Measurements from ENCODE around the gene STK16. TPM values are rescaled to one million over a fixed set of nuclear protein-coding genes. Genes with fewer than 3 reads are reported as not detected.

Gene STK16
- total and polyA plus RNA-seq, 2 of the 13 experiments (the other 11 are each of a cell fraction or from before 2014, with no cell fraction given), result 28.0 to 50.9 TPM

DNA sequence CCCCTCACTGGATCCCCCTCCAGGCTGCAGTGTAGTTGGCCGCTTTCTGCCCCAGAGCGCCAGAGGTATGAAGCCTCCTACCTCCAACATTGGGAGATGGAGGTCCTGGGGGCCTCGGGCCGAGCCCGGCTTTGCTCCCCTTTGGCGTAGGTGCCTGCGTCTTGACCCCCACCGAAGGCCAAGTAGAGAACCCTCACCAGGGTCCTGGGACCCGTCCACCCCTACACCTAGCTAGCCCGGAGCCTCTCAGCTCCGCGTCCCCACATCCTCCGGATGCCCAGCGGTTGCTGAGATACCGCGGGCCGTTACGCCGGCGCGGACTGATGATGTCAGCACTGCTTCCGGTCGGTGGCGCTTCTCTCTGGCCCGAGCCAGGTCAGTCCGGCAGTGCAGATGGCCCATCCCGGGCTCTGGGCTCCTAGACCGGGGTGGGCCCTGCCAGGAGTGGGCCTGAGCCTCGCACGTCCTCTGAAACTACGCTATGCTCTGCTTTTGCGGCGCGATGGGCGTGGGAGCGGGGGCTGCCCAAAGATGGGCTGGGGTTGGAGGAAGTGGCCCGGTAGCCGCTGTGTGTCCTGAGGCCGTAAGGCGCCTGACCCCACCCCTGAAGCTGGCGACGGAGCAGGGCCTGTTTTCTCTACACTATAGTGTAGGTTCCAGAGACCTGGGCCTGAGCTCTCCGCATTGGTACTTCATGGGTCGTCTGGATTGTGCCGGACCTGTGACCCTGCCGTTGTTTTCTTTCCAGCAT is at the start of gene STK16, which contains the start of gene GLB1L (continued):
- TF ChIP-seq NR1H2 (CRISPR knock-in tag; IDR thresholded peaks at IDR 0.05; ENCODE audit: borderline replicate concordance, low read depth) (no peak; the same call in 1 of the 2 replicates), ZNF703 (CRISPR knock-in tag; IDR thresholded peaks at IDR 0.05; ENCODE audit: borderline replicate concordance) (no peak), ZMYM4 (CRISPR knock-in tag; IDR thresholded peaks at IDR 0.05) (peak; percentile 90), SP2 (CRISPR knock-in tag; IDR thresholded peaks at IDR 0.05) (peak; percentile 68), ZBTB2 (CRISPR knock-in tag; IDR thresholded peaks at IDR 0.05; ENCODE audit: low read depth) (peak; percentile 70; the same call in 1 of the 2 replicates), TBX2 (CRISPR knock-in tag; IDR thresholded peaks at IDR 0.05; ENCODE audit: borderline replicate concordance) (peak; percentile 87; the same call in 1 of the 2 replicates), MTA1 (CRISPR knock-in tag; IDR thresholded peaks at IDR 0.05; ENCODE audit: borderline replicate concordance) (peak; percentile 84; the same call in 1 of the 2 replicates), SMC3 (IDR thresholded peaks at IDR 0.05; ENCODE audit: low read length) (no peak), ZNF354B (CRISPR knock-in tag; IDR thresholded peaks at IDR 0.05) (no peak), NAIF1 (CRISPR knock-in tag; IDR thresholded peaks at IDR 0.05; ENCODE audit: borderline replicate concordance) (peak; percentile 55; the same call in 1 of the 2 replicates), NCOA2 (CRISPR knock-in tag; IDR thresholded peaks at IDR 0.05) (peak; percentile 65), ZNF770 (CRISPR knock-in tag; IDR thresholded peaks at IDR 0.05) (peak; percentile 51), ZBTB43 (CRISPR knock-in tag; conservative IDR thresholded peaks at IDR 0.05) (peak; percentile 61; the same call in 1 of the 2 replicates), ZNF251 (CRISPR knock-in tag; IDR thresholded peaks at IDR 0.05) (no peak), ZNF619 (CRISPR knock-in tag; IDR thresholded peaks at IDR 0.05) (peak; percentile 95), ZNF333 (CRISPR knock-in tag; IDR thresholded peaks at IDR 0.05; ENCODE audit: borderline replicate concordance) (peak; percentile 47; the same call in 1 of the 2 replicates), GTF3A (CRISPR knock-in tag; conservative IDR thresholded peaks at IDR 0.05) (peak; percentile 60; the same call in 1 of the 2 replicates), ATF7-NPFF (CRISPR knock-in tag; IDR thresholded peaks at IDR 0.05; ENCODE audit: low read depth) (peak; percentile 91)
- TF ChIP-seq, protein P1, sequence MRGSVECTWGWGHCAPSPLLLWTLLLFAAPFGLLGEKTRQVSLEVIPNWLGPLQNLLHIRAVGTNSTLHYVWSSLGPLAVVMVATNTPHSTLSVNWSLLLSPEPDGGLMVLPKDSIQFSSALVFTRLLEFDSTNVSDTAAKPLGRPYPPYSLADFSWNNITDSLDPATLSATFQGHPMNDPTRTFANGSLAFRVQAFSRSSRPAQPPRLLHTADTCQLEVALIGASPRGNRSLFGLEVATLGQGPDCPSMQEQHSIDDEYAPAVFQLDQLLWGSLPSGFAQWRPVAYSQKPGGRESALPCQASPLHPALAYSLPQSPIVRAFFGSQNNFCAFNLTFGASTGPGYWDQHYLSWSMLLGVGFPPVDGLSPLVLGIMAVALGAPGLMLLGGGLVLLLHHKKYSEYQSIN (CRISPR knock-in tag; IDR thresholded peaks at IDR 0.05; ENCODE audit: borderline replicate concordance), result no peak
- TF ChIP-seq, protein P2, sequence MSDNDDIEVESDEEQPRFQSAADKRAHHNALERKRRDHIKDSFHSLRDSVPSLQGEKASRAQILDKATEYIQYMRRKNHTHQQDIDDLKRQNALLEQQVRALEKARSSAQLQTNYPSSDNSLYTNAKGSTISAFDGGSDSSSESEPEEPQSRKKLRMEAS (IDR thresholded peaks at IDR 0.05), result peak; percentile 76
- TF ChIP-seq, protein P3, sequence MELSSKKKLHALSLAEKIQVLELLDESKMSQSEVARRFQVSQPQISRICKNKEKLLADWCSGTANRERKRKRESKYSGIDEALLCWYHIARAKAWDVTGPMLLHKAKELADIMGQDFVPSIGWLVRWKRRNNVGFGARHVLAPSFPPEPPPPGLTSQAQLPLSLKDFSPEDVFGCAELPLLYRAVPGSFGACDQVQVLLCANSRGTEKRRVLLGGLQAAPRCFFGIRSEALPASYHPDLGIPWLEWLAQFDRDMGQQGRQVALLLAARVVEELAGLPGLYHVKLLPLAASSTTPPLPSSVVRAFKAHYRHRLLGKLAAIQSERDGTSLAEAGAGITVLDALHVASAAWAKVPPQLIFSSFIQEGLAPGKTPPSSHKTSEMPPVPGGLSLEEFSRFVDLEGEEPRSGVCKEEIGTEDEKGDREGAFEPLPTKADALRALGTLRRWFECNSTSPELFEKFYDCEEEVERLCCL (CRISPR knock-in tag; IDR thresholded peaks at IDR 0.05; ENCODE audit: borderline replicate concordance), result no peak; the same call in 1 of the 2 replicates
